Measurements from ENCODE around the gene PIP5K1C. TPM values are rescaled to one million over a fixed set of nuclear protein-coding genes. Genes with fewer than 3 reads are reported as not detected.
A peak's percentile ranks its signal among the peaks of the same experiment; 100 is the strongest.

PIP5K1C gene
- total RNA-seq, 2 donors from 2014 or later: 16.6 to 30.7 TPM

DNA sequence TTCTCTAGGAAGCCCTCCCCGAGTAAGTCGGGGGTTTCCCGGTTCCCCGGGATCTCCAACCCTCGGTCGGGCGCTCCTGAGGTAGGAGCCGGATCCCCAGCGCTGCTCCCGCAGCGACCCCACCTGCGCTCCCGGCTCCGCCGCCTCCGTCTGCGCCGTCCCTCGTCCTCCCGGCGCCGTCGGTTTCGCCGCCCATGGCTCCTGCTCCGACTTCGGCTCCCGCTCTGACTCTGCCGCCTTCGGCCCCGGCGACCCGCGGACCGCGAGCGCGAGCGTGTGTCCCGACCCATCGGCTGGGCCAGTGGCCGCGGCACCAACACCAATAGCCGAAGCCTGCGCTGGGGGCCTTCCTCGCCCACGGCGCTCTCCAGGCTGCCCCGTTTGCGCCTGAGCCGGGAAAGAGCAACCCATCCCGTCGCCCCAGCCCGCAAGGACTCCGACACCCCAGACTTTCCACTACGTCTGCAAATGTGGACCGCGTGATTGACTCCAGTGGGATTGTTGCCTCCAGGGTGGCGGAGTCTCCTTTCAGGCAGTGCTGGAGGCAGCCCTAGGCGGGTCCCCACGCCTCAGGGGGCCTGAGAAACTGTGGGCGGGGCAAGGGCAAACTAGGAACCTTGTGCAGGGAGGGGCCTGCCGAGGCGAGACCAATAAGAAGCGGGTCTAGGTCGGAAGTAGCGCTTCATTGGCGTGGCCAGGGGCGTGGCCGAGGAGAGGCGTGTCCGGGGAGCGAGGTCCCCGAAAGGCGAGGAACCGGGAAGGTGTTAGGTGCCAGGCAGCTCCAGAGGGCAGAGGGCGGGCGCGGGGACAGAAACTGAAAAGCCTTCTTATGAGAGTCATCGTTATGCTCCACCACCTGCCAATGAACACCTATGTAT lies 73.6 kb downstream of the PIP5K1C start, which contains the start of gene CACTIN:
CACTIN (minus strand) TSS at position 318 of the 878 bp plus-strand sequence; CDS start at position 290, 28 bp downstream.
- Histone ChIP-seq H3K4me1 (peaks cover 29% of the 10 kb centered on the region), H3K4me3 (peak within 1 kb of the TSS; percentile 80 to 100), H3K9me3 (no peaks in the 10 kb centered on the region), H3K36me3 (replicated peaks in 1 of 2; ENCODE audit: insufficient read depth in 1 of 2, low read depth in 2 of 2) (peaks cover 0 to 2% of the 10 kb centered on the region in 2 donors), H3K27ac (peak within 1 kb of the TSS; percentile 91 to 97 (median 94)), H3K27me3 (no peaks in the 10 kb centered on the region)
- intact Hi-C loops (cut with DNase I): no loop called here
- TF ChIP-seq POLR2A (IDR thresholded peaks at IDR 0.05): peak; percentile 65 to 87 (median 82)
- TF ChIP-seq, protein P1, sequence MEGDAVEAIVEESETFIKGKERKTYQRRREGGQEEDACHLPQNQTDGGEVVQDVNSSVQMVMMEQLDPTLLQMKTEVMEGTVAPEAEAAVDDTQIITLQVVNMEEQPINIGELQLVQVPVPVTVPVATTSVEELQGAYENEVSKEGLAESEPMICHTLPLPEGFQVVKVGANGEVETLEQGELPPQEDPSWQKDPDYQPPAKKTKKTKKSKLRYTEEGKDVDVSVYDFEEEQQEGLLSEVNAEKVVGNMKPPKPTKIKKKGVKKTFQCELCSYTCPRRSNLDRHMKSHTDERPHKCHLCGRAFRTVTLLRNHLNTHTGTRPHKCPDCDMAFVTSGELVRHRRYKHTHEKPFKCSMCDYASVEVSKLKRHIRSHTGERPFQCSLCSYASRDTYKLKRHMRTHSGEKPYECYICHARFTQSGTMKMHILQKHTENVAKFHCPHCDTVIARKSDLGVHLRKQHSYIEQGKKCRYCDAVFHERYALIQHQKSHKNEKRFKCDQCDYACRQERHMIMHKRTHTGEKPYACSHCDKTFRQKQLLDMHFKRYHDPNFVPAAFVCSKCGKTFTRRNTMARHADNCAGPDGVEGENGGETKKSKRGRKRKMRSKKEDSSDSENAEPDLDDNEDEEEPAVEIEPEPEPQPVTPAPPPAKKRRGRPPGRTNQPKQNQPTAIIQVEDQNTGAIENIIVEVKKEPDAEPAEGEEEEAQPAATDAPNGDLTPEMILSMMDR (IDR thresholded peaks at IDR 0.05): no peak
- DNase-seq (peak; percentile 99), ATAC-seq (peak; percentile 99)
- WGBS, 2 donors: 0% methylated on average over 12 to 80 of the region's 80 CpGs

DNA sequence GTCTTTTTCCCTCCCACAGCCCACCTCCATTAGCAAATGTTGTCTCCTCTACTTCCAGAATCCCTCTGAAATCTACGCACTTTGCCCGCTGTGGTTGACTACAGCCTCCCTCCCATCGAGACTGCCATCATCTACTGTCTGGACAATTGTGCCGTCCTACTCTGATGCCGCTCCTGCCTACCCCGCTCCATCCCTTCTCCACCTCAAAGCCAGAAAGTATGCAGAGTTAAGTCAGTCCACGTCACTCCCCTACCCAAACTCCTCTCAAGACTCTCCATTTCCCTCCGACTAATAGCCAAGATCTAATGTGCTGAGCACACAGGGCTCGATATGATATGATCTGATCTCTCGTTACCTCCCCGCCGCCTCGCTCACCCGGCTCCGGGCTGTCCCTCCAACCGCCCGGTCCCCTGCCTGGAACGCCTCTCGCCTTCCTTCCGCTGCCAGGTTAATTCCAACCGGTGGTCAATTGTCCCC lies 74.2 kb downstream of the PIP5K1C start:
- no peaks in the 10 kb centered on the region for H3K27me3 ChIP-seq
- H3K4me3 ChIP-seq: peak overlapping the region; percentile 80 to 100
- no peak for DNase-seq
- H3K27ac ChIP-seq: peak overlapping the region; percentile 91 to 97 (median 94)
- peaks cover 0 to 2% of the 10 kb centered on the region in 2 donors for H3K36me3 ChIP-seq (replicated peaks in 1 of 2; ENCODE audit: insufficient read depth in 1 of 2, low read depth in 2 of 2)
- ATAC-seq: no peak
- H3K9me3 ChIP-seq: no peaks in the 10 kb centered on the region
- TF ChIP-seq, protein P1 (IDR thresholded peaks at IDR 0.05): no peak
- no peak for TF ChIP-seq POLR2A (IDR thresholded peaks at IDR 0.05)
- H3K4me1 ChIP-seq: peaks cover 29% of the 10 kb centered on the region
- intact Hi-C loops (cut with DNase I): no loop called here
- 1% methylated on average over 21 of the region's 21 CpGs for WGBS, 2 donors

DNA sequence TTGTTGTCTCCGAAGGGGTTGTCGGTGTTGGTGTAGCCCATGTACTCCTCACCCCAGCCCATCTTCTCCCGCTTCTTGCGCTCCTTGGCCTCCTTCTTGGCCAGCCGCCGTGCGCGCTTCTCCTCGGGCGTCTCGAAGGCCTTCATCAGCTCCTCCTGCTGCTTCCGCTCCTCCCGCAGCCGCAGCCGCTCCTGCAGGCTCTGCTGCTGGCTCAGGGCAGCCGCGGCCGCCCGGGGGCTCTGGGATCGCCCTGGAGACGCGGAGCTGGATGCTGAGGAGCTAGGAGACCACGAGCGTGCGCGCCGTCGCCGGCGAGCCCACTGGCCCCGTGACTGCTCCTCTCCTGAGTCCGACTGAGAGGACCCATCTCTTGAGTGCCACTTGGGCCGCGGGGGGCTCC lies 76.6 kb downstream of the PIP5K1C start:
- H3K36me3 ChIP-seq (replicated peaks in 1 of 2; ENCODE audit: insufficient read depth in 1 of 2, low read depth in 2 of 2): peaks cover 0 to 2% of the 10 kb centered on the region in 2 donors
- 91 to 96% methylated on average over 16 to 34 of the region's 34 CpGs for WGBS, 2 donors
- DNase-seq (no peak), ATAC-seq (no peak)
- intact Hi-C loops (cut with DNase I): no loop called here
- H3K4me1 ChIP-seq: peaks cover 29% of the 10 kb centered on the region
- H3K27ac ChIP-seq: no peak overlapping the region
- H3K4me3 ChIP-seq: no peak overlapping the region
- H3K9me3 ChIP-seq: no peaks in the 10 kb centered on the region
- TF ChIP-seq, protein P1 (IDR thresholded peaks at IDR 0.05): no peak
- no peak for TF ChIP-seq POLR2A (IDR thresholded peaks at IDR 0.05)
- H3K27me3 ChIP-seq: no peaks in the 10 kb centered on the region

DNA sequence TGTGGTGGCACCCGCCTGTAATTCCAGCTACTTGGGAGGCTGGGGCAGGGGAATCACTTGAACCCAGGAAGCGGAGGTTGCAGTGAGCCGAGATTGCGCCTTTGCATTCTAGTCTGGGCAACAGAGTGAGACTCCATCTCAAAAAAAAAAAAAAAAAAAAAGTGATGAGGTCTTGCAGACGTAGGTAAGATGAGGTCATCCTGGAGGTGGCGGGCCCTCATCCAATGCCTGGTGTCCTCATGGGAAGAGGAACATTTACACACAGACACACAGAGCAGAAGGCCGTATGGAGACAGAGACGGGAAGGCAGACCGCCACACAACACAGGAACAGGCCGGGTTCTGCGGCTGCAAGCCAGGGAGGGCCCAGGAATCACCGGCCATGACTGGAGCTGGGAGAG lies 78.0 kb downstream of the PIP5K1C start:
- Histone ChIP-seq H3K9me3 (no peaks in the 10 kb centered on the region), H3K36me3 (replicated peaks in 1 of 2; ENCODE audit: insufficient read depth in 1 of 2, low read depth in 2 of 2) (peaks cover 0 to 2% of the 10 kb centered on the region in 2 donors), H3K4me3 (no peak overlapping the region), H3K27ac (no peak overlapping the region), H3K4me1 (peaks cover 25% of the 10 kb centered on the region), H3K27me3 (no peaks in the 10 kb centered on the region)
- intact Hi-C loops (cut with DNase I): no loop called here
- 80 to 95% methylated on average over 12 of the region's 12 CpGs for WGBS, 2 donors
- TF ChIP-seq POLR2A (IDR thresholded peaks at IDR 0.05): no peak
- TF ChIP-seq, protein P1 (IDR thresholded peaks at IDR 0.05): no peak
- DNase-seq: no peak
- ATAC-seq: no peak

Measured in body of pancreas (tissue), 4 donors.